Choroid plexus epithelial cell (primary cell): Measurements from ENCODE around the gene SLC6A8.

Experiments
- DNase-seq: peaks from one replicate; pipeline ENCODE4 v3.0.0-alpha.2; 2010; ENCODE audit warnings: low read depth
- H3K4me3 ChIP-seq: 2 replicates; pipeline ENCODE4 v1.5.1; 2011; ENCODE audit warnings: low read depth, mild to moderate bottlenecking, control low read depth, low read length, moderate library complexity
- CTCF ChIP-seq: conservative IDR thresholded peaks from 2 replicates; pipeline ENCODE4 v1.5.1; 2011; ENCODE audit warnings: low read depth, mild to moderate bottlenecking, control low read depth, inconsistent platforms, low read length, moderate library complexity

SLC6A8 gene

GRCh38 chrX:153707406-153707805, 19.7 kb downstream of the SLC6A8 start:
- DNase-seq: no peak
- TF ChIP-seq CTCF: no peak
- H3K4me3 ChIP-seq: no peak overlapping the region

GRCh38 chrX:153708415-153708814, 20.7 kb downstream of the SLC6A8 start:
- TF ChIP-seq CTCF: peak; percentile 74
- H3K4me3 ChIP-seq: no peak overlapping the region
- peak; percentile 90 for DNase-seq

GRCh38 chrX:153709726-153710674, 22.3 kb downstream of the SLC6A8 start:
- H3K4me3 ChIP-seq: no peak overlapping the region
- DNase-seq: no peak
- no peak for TF ChIP-seq CTCF

GRCh38 chrX:153714256-153714655, 26.5 kb downstream of the SLC6A8 start:
- no peak for TF ChIP-seq CTCF
- DNase-seq: no peak

DNA sequence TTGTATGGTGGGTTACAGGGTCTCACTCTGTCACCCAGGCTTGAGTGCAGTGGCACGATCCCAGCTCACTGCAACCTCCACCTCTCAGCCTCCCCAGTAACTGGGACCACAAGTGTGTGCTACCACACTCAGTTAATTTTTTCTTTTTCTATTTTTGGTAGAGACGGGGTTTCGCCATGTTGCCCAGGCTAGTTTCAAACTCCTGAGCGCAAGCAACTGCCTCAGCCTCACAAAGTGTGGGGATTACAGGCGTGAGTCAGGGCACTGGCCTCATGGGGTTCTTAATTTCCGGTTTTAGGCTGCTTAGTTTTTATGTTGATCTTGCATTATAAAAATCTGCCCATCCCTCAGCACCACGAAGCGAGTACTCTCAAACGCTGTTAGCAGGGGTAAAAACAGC, 29.7 kb downstream of the SLC6A8 start:
- TF ChIP-seq CTCF: no peak
- DNase-seq: no peak
- no peak overlapping the region for H3K4me3 ChIP-seq

More at GRCh38 chrX:153714256-153714655, 26.5 kb downstream of the SLC6A8 start:
- no peak overlapping the region for H3K4me3 ChIP-seq

- no peak overlapping the region for H3K4me3 ChIP-seq
- TF ChIP-seq CTCF: no peak
- no peak for DNase-seq
Measured at GRCh38 chrX:153719238-153719637, 31.5 kb downstream of the SLC6A8 start.

DNA sequence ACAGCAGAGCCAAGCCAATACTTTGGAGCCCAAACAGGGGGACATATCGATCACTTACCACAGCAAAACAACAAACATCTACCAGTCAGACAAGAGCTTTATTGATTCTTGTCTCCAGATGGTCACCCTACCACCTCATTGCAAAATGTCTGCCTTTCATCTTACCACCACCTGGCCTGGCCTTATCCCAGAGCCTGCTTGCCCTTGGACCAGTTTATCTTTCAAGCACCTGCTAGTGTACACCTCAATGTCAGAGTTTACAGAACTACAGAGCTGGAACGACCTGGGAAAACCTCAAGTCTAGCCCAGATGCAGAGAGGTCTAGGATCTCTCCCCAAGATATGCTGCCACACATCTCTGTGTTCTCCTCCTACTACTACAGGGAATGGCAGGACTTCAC, 32.0 kb downstream of the SLC6A8 start:
- TF ChIP-seq CTCF: no peak
- no peak overlapping the region for H3K4me3 ChIP-seq
- no peak for DNase-seq
